Measurements from ENCODE around the gene STIM1.

The STIM1 gene

DNA sequence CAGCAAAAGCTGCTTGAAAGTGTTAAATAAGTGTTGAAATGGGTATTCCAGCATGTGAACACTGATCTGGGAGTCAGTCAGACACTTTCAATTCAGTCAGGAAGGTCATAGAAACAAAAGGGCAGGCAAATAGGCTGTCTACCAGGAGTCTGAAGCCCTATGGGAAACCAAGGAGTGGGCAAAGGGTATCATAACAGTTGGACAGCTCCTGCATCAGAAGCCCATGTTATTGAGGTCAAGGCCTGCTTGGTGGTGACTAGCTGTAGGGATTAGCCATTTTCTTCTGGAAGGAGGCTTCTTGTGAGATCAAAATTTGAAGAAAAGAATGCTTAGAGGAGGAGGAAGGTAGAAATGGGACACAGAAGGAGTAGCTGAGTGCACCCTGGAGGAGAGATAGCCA, 97.3 kb downstream of the STIM1 start:
- DNase-seq (ENCODE audit: low spot score) = no peak

DNA sequence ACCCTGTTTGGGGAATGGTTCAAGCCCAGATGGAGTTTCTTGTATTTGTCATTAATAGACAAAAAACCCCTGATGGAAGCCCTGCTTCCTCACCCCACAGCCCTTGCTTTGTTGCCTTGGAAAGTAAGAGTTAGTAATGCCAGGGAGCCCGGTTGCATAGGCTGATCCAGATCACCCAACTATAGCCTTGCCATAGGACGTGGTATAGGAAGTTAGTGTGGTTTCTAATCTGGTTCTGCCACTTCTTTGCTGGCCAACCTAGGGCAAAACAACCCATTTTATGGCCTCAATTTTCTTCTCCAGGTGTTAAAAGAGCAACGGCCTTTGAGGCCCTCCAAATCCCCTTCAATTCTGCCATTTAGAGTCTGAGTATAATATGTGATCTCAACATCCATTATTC, 97.9 kb downstream of the STIM1 start:
- DNase-seq (ENCODE audit: low spot score) = no peak

GRCh38 chr11:3954448-3955298, 99.2 kb downstream of the STIM1 start:
- DNase-seq (ENCODE audit: low spot score) = peak; percentile 15

DNA sequence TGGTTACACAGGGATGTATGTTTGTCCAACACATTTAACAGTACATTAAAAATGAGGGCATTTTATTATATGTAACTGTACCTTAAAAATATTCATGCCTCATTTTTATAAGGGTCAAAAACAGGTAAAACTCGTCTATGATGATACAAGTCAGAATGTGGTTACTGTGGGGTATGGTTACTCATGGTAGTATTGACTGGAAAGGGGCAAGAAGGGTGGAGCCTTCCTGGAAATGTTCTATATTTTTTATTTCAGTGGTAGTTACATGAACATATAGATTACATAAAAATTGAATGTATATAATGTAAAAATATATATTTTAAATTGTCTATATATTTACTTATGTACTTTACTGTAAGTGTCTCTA, 99.8 kb downstream of the STIM1 start:
- DNase-seq (ENCODE audit: low spot score) = peak; percentile 55

- no peak for DNase-seq (ENCODE audit: low spot score)
Observed at GRCh38 chr11:3956038-3956437, 100.6 kb downstream of the STIM1 start.

DNA sequence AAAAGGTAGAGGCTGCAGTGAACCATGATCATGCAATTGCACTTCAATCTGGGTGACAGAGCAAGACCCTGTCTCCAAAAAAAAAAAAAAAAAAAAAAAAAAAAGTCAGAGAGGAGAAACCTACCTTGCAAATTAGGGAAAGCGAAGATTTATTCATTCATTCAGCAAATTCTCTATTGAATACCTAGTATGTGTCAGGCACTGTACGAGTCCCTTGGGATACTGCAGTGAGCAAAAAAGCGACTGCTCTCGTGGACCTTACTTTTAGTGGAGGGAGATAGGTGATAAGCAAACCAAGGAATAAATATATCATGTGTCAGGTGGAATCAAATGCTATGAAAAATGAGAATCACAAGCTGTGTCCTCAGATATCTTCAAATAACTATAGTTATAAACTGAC, 101.3 kb downstream of the STIM1 start:
- no peak for DNase-seq (ENCODE audit: low spot score)

DNA sequence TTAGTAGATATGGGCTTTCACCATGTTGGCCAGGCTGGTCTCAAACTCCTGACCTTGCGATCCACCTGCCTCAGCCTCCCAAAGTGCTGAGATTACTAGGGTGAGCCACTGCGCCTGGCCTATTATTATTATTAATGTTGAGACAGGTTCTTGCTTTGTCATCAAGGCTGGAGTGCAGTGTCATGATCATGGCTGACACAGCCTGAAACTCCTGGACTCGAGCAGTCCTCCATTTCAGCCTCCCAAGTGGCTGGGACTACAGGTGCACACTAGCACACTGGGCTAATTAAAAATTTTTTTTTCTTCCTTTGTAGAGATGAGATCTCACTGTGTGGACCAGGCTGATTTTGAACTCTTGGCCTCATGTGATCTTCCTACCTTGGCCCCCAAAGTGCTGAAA, 102.0 kb downstream of the STIM1 start:
- DNase-seq (ENCODE audit: low spot score) = no peak

GRCh38 chr11:3958281-3958680, 102.8 kb downstream of the STIM1 start:
- no peak for DNase-seq (ENCODE audit: low spot score)

DNA sequence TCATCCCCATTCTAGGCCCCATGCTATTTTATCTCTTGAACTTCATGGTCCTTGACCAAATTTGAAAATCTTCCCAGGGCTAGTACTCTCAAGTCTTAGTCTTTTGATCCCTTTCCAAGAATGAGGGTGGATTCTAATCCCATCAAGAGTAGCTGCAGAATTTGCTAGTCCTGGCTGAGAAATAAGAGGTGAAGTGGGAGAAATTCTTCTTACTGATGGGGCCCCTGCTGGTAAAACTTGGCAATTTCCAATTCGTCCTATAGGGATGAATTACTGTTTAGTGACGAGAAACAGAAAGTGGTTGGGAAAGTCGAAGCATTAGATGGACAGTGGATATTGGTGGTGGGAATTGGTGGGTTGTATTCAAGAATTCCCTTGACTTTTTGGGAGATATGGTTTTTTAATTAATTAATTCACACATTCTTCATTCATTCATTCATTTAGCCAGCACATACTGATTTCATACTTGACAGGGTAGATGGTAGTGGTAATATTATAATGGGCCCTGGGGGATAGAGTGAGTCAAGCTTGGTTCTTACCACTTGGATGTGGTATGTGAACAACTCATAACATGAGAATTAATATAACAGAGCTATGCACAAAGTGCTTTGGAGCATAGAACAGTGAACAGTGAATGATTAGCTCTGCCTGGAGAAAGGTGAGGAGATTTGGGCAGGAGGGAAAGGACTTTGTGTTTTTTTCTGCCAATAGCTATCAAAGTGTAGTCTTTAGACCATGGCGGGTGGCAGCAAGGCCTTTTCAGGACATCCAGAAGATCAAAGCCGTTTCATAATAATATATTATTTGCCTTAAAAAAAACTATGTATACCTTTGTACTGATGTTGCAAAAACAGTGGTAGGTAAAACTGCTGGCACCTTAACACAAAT, 103.8 kb downstream of the STIM1 start:
- DNase-seq (ENCODE audit: low spot score) = peak; percentile 17

DNA sequence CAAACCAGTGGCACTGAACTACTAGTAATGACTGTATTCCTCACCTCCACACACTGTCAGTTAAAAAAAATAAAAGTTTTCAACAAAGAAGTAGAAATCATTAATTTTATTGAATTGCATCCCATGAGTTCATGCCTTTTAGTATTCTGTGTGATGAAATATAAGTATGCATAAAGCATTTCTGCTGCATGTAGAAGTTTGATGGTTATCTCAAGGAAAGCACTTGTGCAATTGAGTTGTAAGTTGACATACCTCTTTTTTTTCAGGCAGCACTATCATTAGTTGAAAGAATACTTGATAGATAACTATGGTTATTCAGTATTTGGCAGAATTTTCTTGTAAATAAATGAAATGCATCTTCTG, 104.4 kb downstream of the STIM1 start:
- no peak for DNase-seq (ENCODE audit: low spot score)

DNA sequence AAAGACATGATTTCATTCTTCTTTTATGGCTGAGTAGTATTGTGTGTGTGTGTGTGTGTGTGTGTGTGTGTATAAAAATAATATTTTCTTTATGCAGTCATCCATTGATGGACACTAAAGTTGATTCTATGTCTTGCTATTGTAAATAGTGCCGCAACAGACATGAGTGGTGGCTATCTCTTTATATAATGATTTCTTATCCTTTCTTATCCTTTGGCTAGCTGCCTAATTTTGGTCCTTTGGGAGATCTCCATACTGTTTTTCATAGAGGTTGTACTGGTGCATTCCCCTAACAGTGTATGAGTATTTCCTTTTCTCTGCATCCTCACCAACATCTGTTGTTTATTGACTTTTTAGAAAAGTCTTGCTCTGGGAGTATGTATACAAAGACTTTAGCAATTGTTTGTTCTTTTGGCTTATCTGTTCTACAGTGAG, 107.0 kb downstream of the STIM1 start:
- DNase-seq (ENCODE audit: low spot score) = no peak

DNA sequence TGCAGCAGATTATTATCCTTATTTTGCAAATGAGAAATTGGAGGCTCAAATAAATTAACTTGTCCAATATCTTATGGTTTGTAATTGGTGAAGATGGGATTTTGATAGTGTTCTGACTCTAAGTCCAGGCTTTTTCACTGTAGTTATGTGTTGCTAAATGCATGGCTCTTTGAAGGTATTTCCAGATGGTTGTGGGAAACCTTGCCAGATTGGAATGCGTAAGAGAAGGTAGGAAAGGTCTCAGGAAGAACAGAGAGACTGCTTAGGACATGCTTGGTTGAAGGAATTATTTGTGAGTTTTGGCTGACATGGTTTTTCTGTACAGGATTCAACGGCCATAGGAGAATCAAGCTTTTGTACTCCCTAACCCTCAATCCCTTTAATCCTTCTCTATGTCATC, 108.6 kb downstream of the STIM1 start:
- no peak for DNase-seq (ENCODE audit: low spot score)

DNA sequence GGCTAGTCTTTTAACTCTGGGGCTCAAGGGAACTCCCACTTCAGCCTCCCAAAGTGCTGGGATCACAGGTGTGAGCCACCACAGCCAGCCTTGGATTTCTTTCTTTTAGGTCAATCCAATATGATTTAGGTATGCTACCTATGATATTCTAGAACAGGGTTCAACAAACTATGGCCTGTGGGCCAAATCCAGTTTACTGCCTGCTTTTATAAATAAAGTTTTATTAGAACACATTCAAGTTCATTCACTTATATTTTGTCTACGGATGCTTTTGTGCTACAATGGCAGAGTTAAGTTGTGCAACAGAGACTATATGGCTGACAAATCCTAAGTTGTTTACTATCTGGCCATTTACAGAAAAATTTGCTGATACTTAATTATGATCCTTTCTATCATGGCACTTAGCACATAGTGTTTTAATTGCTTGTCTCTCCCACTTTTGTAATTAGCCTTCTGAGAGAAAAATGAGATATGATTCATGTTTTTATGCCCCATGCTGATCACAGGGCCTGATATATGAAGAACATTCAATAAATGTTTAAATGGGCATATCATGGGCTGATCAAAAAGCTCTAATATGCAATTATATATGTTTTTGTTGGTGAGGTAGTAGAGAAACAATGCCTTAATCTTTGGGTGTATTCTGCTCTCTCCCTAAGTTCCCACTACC, 109.6 kb downstream of the STIM1 start:
- no peak for DNase-seq (ENCODE audit: low spot score)

DNA sequence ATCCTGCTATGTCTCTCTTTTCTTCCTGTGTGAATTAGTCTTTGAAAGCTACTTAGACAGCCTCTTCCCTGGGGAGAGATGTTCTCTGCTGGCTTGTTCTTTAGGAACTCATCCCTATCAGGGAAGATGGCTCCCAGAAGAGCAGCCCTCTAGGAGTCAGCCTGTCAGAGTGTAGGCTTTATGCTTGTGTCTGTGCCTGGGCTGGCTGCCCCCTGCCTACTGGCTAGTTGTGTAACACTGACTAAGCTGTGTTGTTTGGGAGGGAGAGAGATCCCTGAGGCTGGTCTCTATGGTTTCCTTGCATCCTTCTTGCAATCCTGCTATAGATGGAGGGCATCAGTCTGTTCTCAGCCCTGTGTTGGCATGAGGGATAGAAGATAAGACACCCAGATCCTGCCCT, 112.2 kb downstream of the STIM1 start:
- no peak for DNase-seq (ENCODE audit: low spot score)

DNA sequence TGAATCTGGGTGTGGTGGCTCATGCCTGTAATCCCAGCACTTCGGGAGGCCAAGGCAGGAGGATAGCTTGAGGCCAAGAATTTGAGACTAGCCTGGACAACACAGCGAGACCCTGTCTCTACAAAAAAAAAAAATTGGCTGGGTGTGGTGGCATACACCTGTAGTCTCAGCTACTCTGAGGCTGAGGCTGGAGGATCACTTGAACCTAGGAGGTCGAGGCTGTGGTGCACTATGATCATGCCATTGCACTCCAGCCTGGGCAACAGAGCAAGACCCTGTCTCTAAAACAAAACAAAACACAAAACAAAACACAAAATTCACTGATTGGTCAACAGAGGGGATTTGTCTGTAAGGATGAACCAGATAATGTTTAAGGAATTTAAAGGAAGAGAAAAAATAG, 113.7 kb downstream of the STIM1 start:
- DNase-seq (ENCODE audit: low spot score) = no peak

- no peak for DNase-seq (ENCODE audit: low spot score)
Observed at GRCh38 chr11:3969613-3970012, 114.1 kb downstream of the STIM1 start.

GRCh38 chr11:3970108-3970507, 114.6 kb downstream of the STIM1 start:
- no peak for DNase-seq (ENCODE audit: low spot score)

DNA sequence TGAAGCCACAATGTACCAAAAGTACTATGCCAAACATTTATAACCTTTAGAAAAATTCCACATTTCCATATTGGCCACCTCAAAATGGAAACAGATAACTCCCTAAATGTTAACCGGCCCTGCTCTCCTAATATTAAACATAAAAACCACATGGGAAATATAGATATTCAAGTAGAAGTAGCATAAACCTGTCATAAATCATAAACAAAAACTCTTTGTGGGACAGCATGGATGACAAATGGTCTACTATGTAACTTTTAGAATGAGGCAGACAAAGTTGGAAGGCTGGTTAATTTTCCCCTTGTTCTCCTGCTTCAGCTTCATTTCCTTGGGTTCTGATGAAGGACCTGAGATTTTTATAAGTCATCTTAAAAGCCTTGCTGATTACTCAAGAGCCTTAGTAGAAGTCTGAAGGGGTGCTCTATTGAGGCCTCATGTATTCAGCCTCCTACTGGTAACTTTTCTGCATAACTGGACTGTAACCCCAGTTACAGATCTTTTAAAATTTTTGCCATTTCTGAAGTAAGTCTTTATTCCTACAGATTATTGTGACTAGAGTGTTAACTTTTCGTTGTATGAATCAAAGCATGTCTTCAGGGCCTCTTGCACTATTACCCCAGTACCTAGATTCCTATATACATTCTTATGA, 116.4 kb downstream of the STIM1 start:
- no peak for DNase-seq (ENCODE audit: low spot score)

DNA sequence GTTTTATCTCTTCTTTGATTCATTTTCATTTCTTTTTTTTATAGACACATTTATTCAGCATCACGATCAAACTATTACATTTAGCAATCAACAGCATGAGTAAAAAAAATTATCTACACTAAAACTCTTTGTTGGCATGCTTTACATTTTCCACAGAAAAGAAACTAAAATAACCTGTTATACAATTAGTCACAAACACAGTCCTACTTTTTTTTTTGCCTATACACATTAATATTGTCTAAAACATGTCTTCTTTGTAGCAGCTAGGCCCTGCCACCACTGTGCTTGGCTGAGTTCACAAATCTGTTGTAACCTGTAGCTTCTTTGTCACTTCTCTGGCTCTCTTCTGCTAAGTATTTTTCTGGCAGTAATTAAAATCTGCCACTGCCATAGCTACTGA, 117.0 kb downstream of the STIM1 start:
- DNase-seq (ENCODE audit: low spot score) = no peak

GRCh38 chr11:3977078-3977477, 121.6 kb downstream of the STIM1 start:
- DNase-seq (ENCODE audit: low spot score) = no peak

DNA sequence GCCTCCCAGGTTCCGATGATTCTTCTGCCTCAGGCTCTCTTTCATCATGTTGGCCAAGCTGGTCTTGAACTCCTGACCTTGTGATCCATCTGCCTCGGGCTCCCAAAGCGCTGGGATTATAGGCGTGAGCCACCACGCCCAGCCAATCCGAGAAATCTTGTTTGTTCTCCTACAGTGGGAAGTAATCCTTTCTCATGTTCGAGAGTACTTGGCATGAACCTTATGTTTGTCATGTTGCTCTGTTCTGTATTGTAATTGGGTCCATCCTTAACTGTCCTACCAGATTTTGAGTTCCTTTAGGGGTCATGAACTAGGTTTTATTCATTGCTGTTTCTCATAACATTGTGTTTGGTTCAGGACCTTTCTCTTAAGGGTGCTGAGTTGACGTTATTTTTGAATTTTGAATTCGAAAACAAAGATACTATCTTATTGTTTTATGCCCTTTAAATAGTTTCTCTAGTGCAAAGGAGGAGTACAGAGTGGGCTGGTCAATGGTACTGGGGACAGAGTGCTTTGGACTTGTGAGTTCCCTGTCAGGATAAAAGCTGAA, 125.7 kb downstream of the STIM1 start:
- no peak for DNase-seq (ENCODE audit: low spot score)

DNA sequence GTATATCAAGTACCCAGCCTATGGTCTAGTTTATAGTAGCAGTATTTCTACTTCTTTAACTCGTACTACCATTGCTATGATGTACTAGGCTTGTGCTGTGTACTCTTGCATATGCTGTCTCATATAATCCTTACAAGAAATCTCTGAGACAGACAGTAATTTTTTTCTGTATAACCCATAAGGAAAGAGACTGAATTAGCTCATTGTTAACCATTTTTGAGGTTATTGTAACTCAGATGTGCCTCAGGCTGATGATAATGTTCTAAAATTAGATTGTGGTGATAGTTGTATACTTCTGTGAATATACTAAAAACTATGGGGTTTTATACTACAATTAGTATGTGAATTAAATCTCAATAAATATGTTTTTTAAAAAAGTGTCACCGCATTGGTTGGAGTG, 127.0 kb downstream of the STIM1 start:
- DNase-seq (ENCODE audit: low spot score) = no peak
